ENCODE results near the gene CGAS.
"Not testable (repeated sequence)": the region's sequence is repeated elsewhere in the genome, so short reads cannot be mapped to it uniquely, and the experiment has no call there.

The CGAS gene

GRCh38 chr6:73388433-73388799 lies 63.7 kb downstream of the CGAS start:
- no peak for DNase-seq (ENCODE audit: low spot score)
- no peak for TF ChIP-seq CTCF (IDR thresholded peaks at IDR 0.05; ENCODE audit: extremely low read depth, missing control alignments)

- TF ChIP-seq CTCF (IDR thresholded peaks at IDR 0.05; ENCODE audit: extremely low read depth, missing control alignments), result no peak
- DNase-seq (ENCODE audit: low spot score), result no peak
These were observed 69.5 kb downstream of the CGAS start for GRCh38 chr6:73382462-73383113.

GRCh38 chr6:73381531-73381930 lies 70.6 kb downstream of the CGAS start:
- DNase-seq (ENCODE audit: low spot score), result not testable (repeated sequence)

GRCh38 chr6:73377225-73377624 lies 74.9 kb downstream of the CGAS start:
- DNase-seq (ENCODE audit: low spot score), result no peak
- no peak for TF ChIP-seq CTCF (IDR thresholded peaks at IDR 0.05; ENCODE audit: extremely low read depth, missing control alignments)

- no peak for DNase-seq (ENCODE audit: low spot score)
- TF ChIP-seq CTCF (IDR thresholded peaks at IDR 0.05; ENCODE audit: extremely low read depth, missing control alignments), result no peak
These were observed 76.9 kb downstream of the CGAS start for GRCh38 chr6:73375216-73375615.

All from GM20000 (cell line).